WTC11 (cell line): Measurements from ENCODE around the gene CD180. TPM values are rescaled to one million over a fixed set of nuclear protein-coding genes. Genes with fewer than 3 reads are reported as not detected.

Experiments used
- ATAC-seq: fragments of 200-7000 bp; cut with Tn5 transposase; 2 replicates; pipeline ENCODE4 v1.10.0; 2021; ENCODE audit warnings: mild to moderate bottlenecking, moderate library complexity
- CTCF ChIA-PET: fragments of 300-600 bp; sonication (Branson Sonifier 250); formaldehyde crosslinking; loops from one replicate; lab custom pipeline; 2021; ENCODE audit warnings: antibody characterized with exemption; lab: Charles Lee
- POLR2A ChIA-PET: fragments of 350-600 bp; sonication (Branson Sonifier 250); formaldehyde crosslinking; loops from one replicate; lab custom pipeline; 2021; ENCODE audit warnings: antibody characterized with exemption; lab: Charles Lee
- DNase-seq: peaks from one replicate; pipeline ENCODE4 v3.0.0; 2021; ENCODE audit warnings: low spot score
- H3K27ac Mint-ChIP-seq: 2 replicates; pipeline ENCODE4 v1.8.0; 2021; ENCODE audit warnings: mixed read lengths
- H3K27me3 Mint-ChIP-seq: 2 replicates; pipeline ENCODE4 v1.8.0; 2021; ENCODE audit warnings: low read depth, mild to moderate bottlenecking, moderate library complexity, mixed read lengths
- H3K36me3 Mint-ChIP-seq: 2 replicates; pipeline ENCODE4 v1.8.0; 2021; ENCODE audit warnings: mixed read lengths
- H3K4me1 Mint-ChIP-seq: 2 replicates; pipeline ENCODE4 v1.8.0; 2022; ENCODE audit warnings: mixed read lengths
- H3K4me3 Mint-ChIP-seq: 2 replicates; pipeline ENCODE4 v1.8.0; 2021; ENCODE audit warnings: mild to moderate bottlenecking, moderate library complexity, mixed read lengths
- H3K9me3 Mint-ChIP-seq: 2 replicates; pipeline ENCODE4 v1.8.0; 2021; ENCODE audit warnings: mixed read lengths
- ELF4 ChIP-seq: sonication (generic); formaldehyde crosslinking; IDR thresholded peaks from 2 replicates; pipeline ENCODE4 v1.8.1; 2022; ENCODE audit warnings: low read depth, mild to moderate bottlenecking, moderate library complexity, missing genetic modification reagents
- EMX1 ChIP-seq: fragments of 250-450 bp; sonication (Bioruptor Pico); IDR thresholded peaks from 2 replicates; pipeline ENCODE4 v1.8.0; 2021; ENCODE audit warnings: mild to moderate bottlenecking
- ETV6 ChIP-seq: sonication (generic); formaldehyde crosslinking; IDR thresholded peaks from 2 replicates; pipeline ENCODE4 v1.8.1; 2022; ENCODE audit warnings: mild to moderate bottlenecking, missing genetic modification reagents
- IRF2 ChIP-seq: sonication (generic); formaldehyde crosslinking; IDR thresholded peaks from 2 replicates; pipeline ENCODE4 v1.8.0; 2022; ENCODE audit warnings: low read depth, missing genetic modification reagents, borderline replicate concordance
- JUN ChIP-seq: sonication (generic); formaldehyde crosslinking; IDR thresholded peaks from 2 replicates; pipeline ENCODE4 v1.8.0; 2023; ENCODE audit warnings: mild to moderate bottlenecking, missing genetic modification reagents
- KAT7 ChIP-seq: sonication (generic); formaldehyde crosslinking; IDR thresholded peaks from 2 replicates; pipeline ENCODE4 v1.8.1; 2023; ENCODE audit warnings: missing genetic modification reagents, mild to moderate bottlenecking, borderline replicate concordance
- NFE2L1 ChIP-seq: sonication (generic); formaldehyde crosslinking; IDR thresholded peaks from 2 replicates; pipeline ENCODE4 v1.8.1; 2023; ENCODE audit warnings: missing genetic modification reagents
- NR3C1 ChIP-seq: sonication (generic); formaldehyde crosslinking; conservative IDR thresholded peaks from 2 replicates; pipeline ENCODE4 v1.8.1; 2023; ENCODE audit warnings: low read depth, mild to moderate bottlenecking, missing genetic modification reagents
- SMAD3 ChIP-seq: sonication (generic); formaldehyde crosslinking; IDR thresholded peaks from 2 replicates; pipeline ENCODE4 v1.8.0; 2022; ENCODE audit warnings: missing genetic modification reagents, mild to moderate bottlenecking, borderline replicate concordance
- TP53 ChIP-seq: sonication (generic); formaldehyde crosslinking; IDR thresholded peaks from 2 replicates; pipeline ENCODE4 v1.8.1; 2023; ENCODE audit warnings: mild to moderate bottlenecking, missing genetic modification reagents
- ZNF232 ChIP-seq: sonication (generic); formaldehyde crosslinking; IDR thresholded peaks from 2 replicates; pipeline ENCODE4 v1.8.0; 2022; ENCODE audit warnings: mild to moderate bottlenecking, missing genetic modification reagents
- ZNF317 ChIP-seq: sonication (generic); formaldehyde crosslinking; IDR thresholded peaks from 2 replicates; pipeline ENCODE4 v1.8.1; 2023; ENCODE audit warnings: low read depth, mild to moderate bottlenecking, moderate library complexity, missing genetic modification reagents, borderline replicate concordance
- ZNF671 ChIP-seq: fragments of 250-450 bp; sonication (Bioruptor Pico); IDR thresholded peaks from 2 replicates; pipeline ENCODE4 v1.8.0; 2021; ENCODE audit warnings: mild to moderate bottlenecking
- total RNA-seq: library from RNA; stranded (reverse); gene quantifications from 3 replicates; pipeline ENCODE4 v1.2.3, GENCODE V29; 2021
- TF ChIP-seq, protein P1 (sequence below): sonication (generic); formaldehyde crosslinking; IDR thresholded peaks from 2 replicates; pipeline ENCODE4 v1.8.1; 2023; ENCODE audit warnings: mild to moderate bottlenecking, missing genetic modification reagents, moderate library complexity
- TF ChIP-seq, protein P2 (sequence below): fragments of 200-600 bp; IDR thresholded peaks from 2 replicates; pipeline ENCODE4 v1.8.0; 2022; ENCODE audit warnings: antibody characterized with exemption
- TF ChIP-seq, protein P3 (sequence below): sonication (generic); formaldehyde crosslinking; IDR thresholded peaks from 2 replicates; pipeline ENCODE4 v1.8.1; 2022; ENCODE audit warnings: mild to moderate bottlenecking, moderate library complexity, missing genetic modification reagents
- TF ChIP-seq, protein P4 (sequence below): fragments of 250-450 bp; sonication (Bioruptor Pico); IDR thresholded peaks from 2 replicates; pipeline ENCODE4 v1.8.0; 2021; ENCODE audit warnings: mild to moderate bottlenecking
- TF ChIP-seq, protein P5 (sequence below): sonication (generic); formaldehyde crosslinking; IDR thresholded peaks from 2 replicates; pipeline ENCODE4 v1.8.1; 2022; ENCODE audit warnings: mild to moderate bottlenecking, missing genetic modification reagents, moderate library complexity, borderline replicate concordance
- TF ChIP-seq, protein P6 (sequence below): sonication (generic); formaldehyde crosslinking; conservative IDR thresholded peaks from 2 replicates; pipeline ENCODE4 v1.8.1; 2023; ENCODE audit warnings: mild to moderate bottlenecking, low read depth, missing genetic modification reagents, moderate library complexity
- TF ChIP-seq, protein P7 (sequence below): sonication (generic); formaldehyde crosslinking; IDR thresholded peaks from 2 replicates; pipeline ENCODE4 v1.8.1; 2022; ENCODE audit warnings: low read depth, mild to moderate bottlenecking, moderate library complexity, missing genetic modification reagents, borderline replicate concordance

Gene CD180
- total RNA-seq, 1 experiment from 2014 or later = not detected

DNA sequence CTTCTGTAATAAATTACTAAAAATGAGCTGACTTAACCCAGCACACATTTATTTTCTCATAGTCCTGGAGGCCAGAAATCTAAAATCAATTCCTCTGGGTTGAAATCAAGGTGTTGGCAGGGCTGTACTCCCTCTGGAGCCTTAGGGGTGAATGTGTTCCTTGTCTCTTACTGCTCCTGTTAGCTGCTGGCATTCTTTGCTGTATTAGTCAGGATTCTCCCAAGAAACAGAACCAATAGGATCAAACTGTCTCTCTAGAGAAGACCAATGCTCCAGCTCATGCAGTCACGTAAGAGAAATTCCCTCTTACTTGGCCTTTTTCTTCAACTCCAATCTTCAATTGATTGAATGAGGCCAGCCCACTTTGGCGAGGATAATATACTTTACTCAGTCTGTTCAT, 15.3 kb upstream of the CD180 start (continued):
- TF ChIP-seq, protein P1, sequence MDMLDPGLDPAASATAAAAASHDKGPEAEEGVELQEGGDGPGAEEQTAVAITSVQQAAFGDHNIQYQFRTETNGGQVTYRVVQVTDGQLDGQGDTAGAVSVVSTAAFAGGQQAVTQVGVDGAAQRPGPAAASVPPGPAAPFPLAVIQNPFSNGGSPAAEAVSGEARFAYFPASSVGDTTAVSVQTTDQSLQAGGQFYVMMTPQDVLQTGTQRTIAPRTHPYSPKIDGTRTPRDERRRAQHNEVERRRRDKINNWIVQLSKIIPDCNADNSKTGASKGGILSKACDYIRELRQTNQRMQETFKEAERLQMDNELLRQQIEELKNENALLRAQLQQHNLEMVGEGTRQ (CRISPR knock-in tag) = no peak
- no peak for TF ChIP-seq NR3C1
- TF ChIP-seq NFE2L1 (CRISPR knock-in tag) = no peak
- TF ChIP-seq, protein P2, sequence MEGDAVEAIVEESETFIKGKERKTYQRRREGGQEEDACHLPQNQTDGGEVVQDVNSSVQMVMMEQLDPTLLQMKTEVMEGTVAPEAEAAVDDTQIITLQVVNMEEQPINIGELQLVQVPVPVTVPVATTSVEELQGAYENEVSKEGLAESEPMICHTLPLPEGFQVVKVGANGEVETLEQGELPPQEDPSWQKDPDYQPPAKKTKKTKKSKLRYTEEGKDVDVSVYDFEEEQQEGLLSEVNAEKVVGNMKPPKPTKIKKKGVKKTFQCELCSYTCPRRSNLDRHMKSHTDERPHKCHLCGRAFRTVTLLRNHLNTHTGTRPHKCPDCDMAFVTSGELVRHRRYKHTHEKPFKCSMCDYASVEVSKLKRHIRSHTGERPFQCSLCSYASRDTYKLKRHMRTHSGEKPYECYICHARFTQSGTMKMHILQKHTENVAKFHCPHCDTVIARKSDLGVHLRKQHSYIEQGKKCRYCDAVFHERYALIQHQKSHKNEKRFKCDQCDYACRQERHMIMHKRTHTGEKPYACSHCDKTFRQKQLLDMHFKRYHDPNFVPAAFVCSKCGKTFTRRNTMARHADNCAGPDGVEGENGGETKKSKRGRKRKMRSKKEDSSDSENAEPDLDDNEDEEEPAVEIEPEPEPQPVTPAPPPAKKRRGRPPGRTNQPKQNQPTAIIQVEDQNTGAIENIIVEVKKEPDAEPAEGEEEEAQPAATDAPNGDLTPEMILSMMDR = no peak
- no peak for TF ChIP-seq JUN (CRISPR knock-in tag)
- TF ChIP-seq ZNF671 (CRISPR knock-in tag) = no peak
- TF ChIP-seq, all 79 proteins: peak for 0

DNA sequence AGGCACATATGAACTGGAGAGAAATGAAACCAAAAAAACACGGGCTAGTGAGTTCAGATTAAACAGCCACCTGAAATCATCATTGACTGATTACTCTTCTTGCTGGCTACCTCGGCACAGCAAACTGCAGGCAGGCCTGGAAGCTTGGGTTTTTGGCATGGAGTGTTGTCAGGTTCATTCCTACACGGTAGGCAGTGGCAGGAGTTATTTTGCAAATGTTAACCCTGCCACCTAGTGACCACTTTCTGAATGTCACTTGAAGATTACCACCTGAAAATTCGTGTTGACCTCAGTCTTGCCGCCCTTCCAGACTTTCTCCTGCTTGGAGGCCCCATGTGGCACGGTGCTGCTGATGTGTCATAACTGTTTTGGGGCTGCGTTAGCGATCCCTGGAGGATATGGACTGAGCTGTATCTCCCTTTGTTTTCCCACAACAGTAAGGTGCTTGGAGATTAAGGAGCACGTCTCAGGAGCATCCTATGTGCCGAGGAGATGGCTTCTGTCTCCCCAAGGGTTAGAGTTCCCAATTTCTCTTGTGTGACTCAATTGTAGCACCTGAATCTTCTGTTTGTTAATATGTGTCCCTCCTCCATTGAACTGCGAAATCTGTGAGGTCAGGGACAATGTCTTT, 12.7 kb upstream of the CD180 start:
- H3K9me3 Mint-ChIP-seq = no peaks in the 10 kb centered on the region
- H3K36me3 Mint-ChIP-seq = no peaks in the 10 kb centered on the region
- DNase-seq = peak; percentile 60
- peak; percentile 26; the same call in 1 of the 2 replicates for TF ChIP-seq ETV6
- TF ChIP-seq, protein P3, sequence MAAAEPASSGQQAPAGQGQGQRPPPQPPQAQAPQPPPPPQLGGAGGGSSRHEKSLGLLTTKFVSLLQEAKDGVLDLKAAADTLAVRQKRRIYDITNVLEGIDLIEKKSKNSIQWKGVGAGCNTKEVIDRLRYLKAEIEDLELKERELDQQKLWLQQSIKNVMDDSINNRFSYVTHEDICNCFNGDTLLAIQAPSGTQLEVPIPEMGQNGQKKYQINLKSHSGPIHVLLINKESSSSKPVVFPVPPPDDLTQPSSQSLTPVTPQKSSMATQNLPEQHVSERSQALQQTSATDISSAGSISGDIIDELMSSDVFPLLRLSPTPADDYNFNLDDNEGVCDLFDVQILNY = no peak
- TF ChIP-seq SMAD3 (CRISPR knock-in tag) = no peak
- TF ChIP-seq, protein P4, sequence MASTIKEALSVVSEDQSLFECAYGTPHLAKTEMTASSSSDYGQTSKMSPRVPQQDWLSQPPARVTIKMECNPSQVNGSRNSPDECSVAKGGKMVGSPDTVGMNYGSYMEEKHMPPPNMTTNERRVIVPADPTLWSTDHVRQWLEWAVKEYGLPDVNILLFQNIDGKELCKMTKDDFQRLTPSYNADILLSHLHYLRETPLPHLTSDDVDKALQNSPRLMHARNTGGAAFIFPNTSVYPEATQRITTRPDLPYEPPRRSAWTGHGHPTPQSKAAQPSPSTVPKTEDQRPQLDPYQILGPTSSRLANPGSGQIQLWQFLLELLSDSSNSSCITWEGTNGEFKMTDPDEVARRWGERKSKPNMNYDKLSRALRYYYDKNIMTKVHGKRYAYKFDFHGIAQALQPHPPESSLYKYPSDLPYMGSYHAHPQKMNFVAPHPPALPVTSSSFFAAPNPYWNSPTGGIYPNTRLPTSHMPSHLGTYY (CRISPR knock-in tag) = no peak
- no peak for TF ChIP-seq IRF2
- no peak for TF ChIP-seq EMX1 (CRISPR knock-in tag)
- TF ChIP-seq, protein P2 = peak; percentile 75
- H3K4me1 Mint-ChIP-seq = no peaks in the 10 kb centered on the region
- no peak overlapping the region for H3K27ac Mint-ChIP-seq
- ATAC-seq = peak; percentile 96
- no peaks in the 10 kb centered on the region; the same call in 1 of the 2 replicates for H3K27me3 Mint-ChIP-seq
- CTCF ChIA-PET = interaction anchor here (0.6 to 4.8 kb wide), 17 partner anchors 33 to 1044 kb away, joined by 3 to 49 read pairs (median 4); no protein-coding TSS in a partner anchor
- POLR2A ChIA-PET = no interaction called here
- no peak overlapping the region for H3K4me3 Mint-ChIP-seq

DNA sequence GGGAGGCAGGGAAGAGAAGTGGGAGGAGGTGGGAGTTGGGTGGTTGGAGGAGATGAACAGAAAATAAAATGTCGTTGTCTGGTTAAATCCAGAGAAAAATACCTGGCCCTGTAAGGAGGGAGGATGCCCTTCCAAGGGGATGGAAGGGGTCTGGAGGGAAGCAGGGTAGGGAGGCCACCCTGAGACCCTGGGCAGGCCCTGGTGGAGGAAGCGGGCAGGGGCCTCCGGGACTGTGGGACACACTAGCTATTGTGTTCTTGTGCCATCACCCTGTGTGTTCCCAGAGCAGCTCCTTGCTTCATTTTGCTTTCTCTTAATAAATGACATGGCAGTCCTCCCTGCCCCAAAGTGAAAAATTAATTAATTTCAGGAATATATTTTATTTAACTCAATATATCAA, 11.8 kb upstream of the CD180 start:
- no peak for DNase-seq
- Mint-ChIP-seq H3K36me3 (no peaks in the 10 kb centered on the region), H3K4me3 (no peak overlapping the region), H3K4me1 (no peaks in the 10 kb centered on the region), H3K27ac (no peak overlapping the region), H3K27me3 (no peaks in the 10 kb centered on the region; the same call in 1 of the 2 replicates), H3K9me3 (no peaks in the 10 kb centered on the region)
- no peak for ATAC-seq
- POLR2A ChIA-PET = no interaction called here
- CTCF ChIA-PET = interaction anchor here (0.6 to 4.8 kb wide), 17 partner anchors 32 to 1044 kb away, joined by 3 to 49 read pairs (median 4); no protein-coding TSS in a partner anchor
- TF ChIP-seq KAT7 (CRISPR knock-in tag) (no peak), ELF4 (CRISPR knock-in tag) (no peak), TP53 (CRISPR knock-in tag) (no peak), ZNF317 (CRISPR knock-in tag) (no peak), ZNF232 (no peak)
- TF ChIP-seq, protein P5, sequence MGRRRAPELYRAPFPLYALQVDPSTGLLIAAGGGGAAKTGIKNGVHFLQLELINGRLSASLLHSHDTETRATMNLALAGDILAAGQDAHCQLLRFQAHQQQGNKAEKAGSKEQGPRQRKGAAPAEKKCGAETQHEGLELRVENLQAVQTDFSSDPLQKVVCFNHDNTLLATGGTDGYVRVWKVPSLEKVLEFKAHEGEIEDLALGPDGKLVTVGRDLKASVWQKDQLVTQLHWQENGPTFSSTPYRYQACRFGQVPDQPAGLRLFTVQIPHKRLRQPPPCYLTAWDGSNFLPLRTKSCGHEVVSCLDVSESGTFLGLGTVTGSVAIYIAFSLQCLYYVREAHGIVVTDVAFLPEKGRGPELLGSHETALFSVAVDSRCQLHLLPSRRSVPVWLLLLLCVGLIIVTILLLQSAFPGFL (CRISPR knock-in tag) = no peak
- TF ChIP-seq, protein P6, sequence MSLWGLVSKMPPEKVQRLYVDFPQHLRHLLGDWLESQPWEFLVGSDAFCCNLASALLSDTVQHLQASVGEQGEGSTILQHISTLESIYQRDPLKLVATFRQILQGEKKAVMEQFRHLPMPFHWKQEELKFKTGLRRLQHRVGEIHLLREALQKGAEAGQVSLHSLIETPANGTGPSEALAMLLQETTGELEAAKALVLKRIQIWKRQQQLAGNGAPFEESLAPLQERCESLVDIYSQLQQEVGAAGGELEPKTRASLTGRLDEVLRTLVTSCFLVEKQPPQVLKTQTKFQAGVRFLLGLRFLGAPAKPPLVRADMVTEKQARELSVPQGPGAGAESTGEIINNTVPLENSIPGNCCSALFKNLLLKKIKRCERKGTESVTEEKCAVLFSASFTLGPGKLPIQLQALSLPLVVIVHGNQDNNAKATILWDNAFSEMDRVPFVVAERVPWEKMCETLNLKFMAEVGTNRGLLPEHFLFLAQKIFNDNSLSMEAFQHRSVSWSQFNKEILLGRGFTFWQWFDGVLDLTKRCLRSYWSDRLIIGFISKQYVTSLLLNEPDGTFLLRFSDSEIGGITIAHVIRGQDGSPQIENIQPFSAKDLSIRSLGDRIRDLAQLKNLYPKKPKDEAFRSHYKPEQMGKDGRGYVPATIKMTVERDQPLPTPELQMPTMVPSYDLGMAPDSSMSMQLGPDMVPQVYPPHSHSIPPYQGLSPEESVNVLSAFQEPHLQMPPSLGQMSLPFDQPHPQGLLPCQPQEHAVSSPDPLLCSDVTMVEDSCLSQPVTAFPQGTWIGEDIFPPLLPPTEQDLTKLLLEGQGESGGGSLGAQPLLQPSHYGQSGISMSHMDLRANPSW (CRISPR knock-in tag) = no peak
- TF ChIP-seq, protein P7, sequence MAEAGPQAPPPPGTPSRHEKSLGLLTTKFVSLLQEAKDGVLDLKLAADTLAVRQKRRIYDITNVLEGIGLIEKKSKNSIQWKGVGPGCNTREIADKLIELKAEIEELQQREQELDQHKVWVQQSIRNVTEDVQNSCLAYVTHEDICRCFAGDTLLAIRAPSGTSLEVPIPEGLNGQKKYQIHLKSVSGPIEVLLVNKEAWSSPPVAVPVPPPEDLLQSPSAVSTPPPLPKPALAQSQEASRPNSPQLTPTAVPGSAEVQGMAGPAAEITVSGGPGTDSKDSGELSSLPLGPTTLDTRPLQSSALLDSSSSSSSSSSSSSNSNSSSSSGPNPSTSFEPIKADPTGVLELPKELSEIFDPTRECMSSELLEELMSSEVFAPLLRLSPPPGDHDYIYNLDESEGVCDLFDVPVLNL = no peak
